ENCODE data around the gene DACH1.

The DACH1 gene

DNA sequence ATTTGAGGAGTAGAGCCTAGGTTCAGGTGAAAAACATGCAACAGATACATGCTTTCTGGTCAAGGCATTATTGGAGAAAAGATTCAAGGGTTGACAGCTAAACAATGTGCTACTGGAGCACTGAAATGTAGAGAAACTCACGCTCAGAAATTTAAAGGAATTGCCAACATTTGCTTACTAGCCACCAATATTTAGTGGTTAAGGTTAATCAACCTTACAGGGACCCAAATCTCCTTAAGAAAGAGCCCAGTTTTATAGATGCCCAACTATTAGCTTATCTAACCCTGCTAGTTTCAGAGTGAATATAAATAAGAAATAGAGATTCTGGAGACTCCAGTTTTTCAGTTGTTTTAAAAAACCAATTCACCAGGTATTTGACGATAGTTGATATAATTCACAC lies 203.6 kb downstream of the DACH1 start:
- no peak overlapping the region for H2AK5ac ChIP-seq (ENCODE audit: low read depth, low read length)
- no peak overlapping the region for H4K8ac ChIP-seq (ENCODE audit: low read depth, low read length)
- H3K4me3 ChIP-seq (ENCODE audit: low read length in 2 of 2), result no peak overlapping the region
- H2BK120ac ChIP-seq (ENCODE audit: low read depth, low read length), result no peak overlapping the region
- H3K14ac ChIP-seq (ENCODE audit: low read length), result no peak overlapping the region
- H3K23ac ChIP-seq (ENCODE audit: low read depth, low read length, poor library complexity), result no peak overlapping the region
- H3K27me3 ChIP-seq (ENCODE audit: control insufficient read depth in 3 of 3, insufficient read depth in 3 of 3, low read depth in 1 of 3, low read length in 3 of 3), result no peaks in the 10 kb centered on the region
- no peak overlapping the region for H2BK15ac ChIP-seq (ENCODE audit: low read length)
- no peaks in the 10 kb centered on the region for H3K9me3 ChIP-seq (replicated peaks in 1 of 2; ENCODE audit: control insufficient read depth in 2 of 2, insufficient read depth in 1 of 2, low read depth in 1 of 2, low read length in 2 of 2)
- no peak overlapping the region for H2BK5ac ChIP-seq (ENCODE audit: low read length)
- H2AFZ ChIP-seq (ENCODE audit: low read length), result no peak overlapping the region
- H3K4ac ChIP-seq (ENCODE audit: low read length), result no peak overlapping the region
- H2BK12ac ChIP-seq (ENCODE audit: low read length), result no peak overlapping the region
- peaks cover 0 to 9% of the 10 kb centered on the region in 2 donors for H3K4me1 ChIP-seq (ENCODE audit: control insufficient read depth in 2 of 2, insufficient read depth in 1 of 2, low read depth in 1 of 2, low read length in 2 of 2)
- no peaks in the 10 kb centered on the region for H3K79me1 ChIP-seq (ENCODE audit: low read depth, low read length)
- no peak for DNase-seq (ENCODE audit: low spot score)
- WGBS, 2 donors (ENCODE audit: extremely low coverage in 2 of 2, insufficient read length in 2 of 2, insufficient replicate concordance in 1 of 2), result no CpG with 5 or more reads among the region's 2 CpGs
- no peak overlapping the region for H3K27ac ChIP-seq (replicated peaks; ENCODE audit: low read length)
- no peaks in the 10 kb centered on the region for H3K36me3 ChIP-seq (replicated peaks in 1 of 2; ENCODE audit: control insufficient read depth in 2 of 2, insufficient read depth in 2 of 2, low read length in 2 of 2)
- H3K4me2 ChIP-seq (ENCODE audit: insufficient read depth, low read length, poor library complexity, severe bottlenecking), result no peak overlapping the region
- H4K91ac ChIP-seq (ENCODE audit: low read depth, low read length, poor library complexity), result no peak overlapping the region
- no peak overlapping the region for H3K9ac ChIP-seq (ENCODE audit: low read depth, low read length, poor library complexity)
- no peak overlapping the region for H3K18ac ChIP-seq (ENCODE audit: low read length)

DNA sequence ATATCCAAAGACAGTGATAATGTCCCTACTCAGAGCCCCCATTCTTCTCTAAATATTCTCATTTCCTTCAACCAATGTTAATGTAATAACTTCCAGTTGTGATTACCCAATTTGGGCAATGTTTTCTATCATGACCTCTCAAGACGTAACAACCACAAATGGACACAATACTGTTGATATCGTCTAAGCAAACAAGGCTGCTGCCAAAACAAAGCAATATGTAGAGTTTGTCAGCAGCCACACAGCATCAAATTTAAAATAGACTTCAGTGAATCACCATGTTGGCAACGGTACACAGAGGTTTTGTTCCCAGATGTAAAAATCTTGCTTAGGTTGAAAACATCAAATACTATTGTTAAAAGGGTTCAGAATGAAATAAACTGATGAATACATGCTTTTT lies 205.1 kb downstream of the DACH1 start:
- Histone ChIP-seq H2AK5ac (ENCODE audit: low read depth, low read length) (no peak overlapping the region), H3K27ac (replicated peaks; ENCODE audit: low read length) (no peak overlapping the region), H3K4ac (ENCODE audit: low read length) (no peak overlapping the region), H4K8ac (ENCODE audit: low read depth, low read length) (no peak overlapping the region), H2BK12ac (ENCODE audit: low read length) (no peak overlapping the region), H3K18ac (ENCODE audit: low read length) (no peak overlapping the region), H3K4me3 (ENCODE audit: low read length in 2 of 2) (no peak overlapping the region), H4K91ac (ENCODE audit: low read depth, low read length, poor library complexity) (no peak overlapping the region), H2BK15ac (ENCODE audit: low read length) (no peak overlapping the region), H3K27me3 (ENCODE audit: control insufficient read depth in 3 of 3, insufficient read depth in 3 of 3, low read depth in 1 of 3, low read length in 3 of 3) (no peaks in the 10 kb centered on the region), H2BK120ac (ENCODE audit: low read depth, low read length) (no peak overlapping the region), H2AFZ (ENCODE audit: low read length) (no peak overlapping the region), H3K4me2 (ENCODE audit: insufficient read depth, low read length, poor library complexity, severe bottlenecking) (no peak overlapping the region), H3K4me1 (ENCODE audit: control insufficient read depth in 2 of 2, insufficient read depth in 1 of 2, low read depth in 1 of 2, low read length in 2 of 2) (peaks cover 0 to 9% of the 10 kb centered on the region in 2 donors), H3K36me3 (replicated peaks in 1 of 2; ENCODE audit: control insufficient read depth in 2 of 2, insufficient read depth in 2 of 2, low read length in 2 of 2) (no peaks in the 10 kb centered on the region), H3K79me1 (ENCODE audit: low read depth, low read length) (no peaks in the 10 kb centered on the region), H3K23ac (ENCODE audit: low read depth, low read length, poor library complexity) (no peak overlapping the region), H3K9me3 (replicated peaks in 1 of 2; ENCODE audit: control insufficient read depth in 2 of 2, insufficient read depth in 1 of 2, low read depth in 1 of 2, low read length in 2 of 2) (no peaks in the 10 kb centered on the region), H3K9ac (ENCODE audit: low read depth, low read length, poor library complexity) (no peak overlapping the region), H2BK5ac (ENCODE audit: low read length) (no peak overlapping the region), H3K14ac (ENCODE audit: low read length) (no peak overlapping the region)
- no CpG with 5 or more reads among the region's 3 CpGs for WGBS, 2 donors (ENCODE audit: extremely low coverage in 2 of 2, insufficient read length in 2 of 2, insufficient replicate concordance in 1 of 2)
- no peak for DNase-seq (ENCODE audit: low spot score)

DNA sequence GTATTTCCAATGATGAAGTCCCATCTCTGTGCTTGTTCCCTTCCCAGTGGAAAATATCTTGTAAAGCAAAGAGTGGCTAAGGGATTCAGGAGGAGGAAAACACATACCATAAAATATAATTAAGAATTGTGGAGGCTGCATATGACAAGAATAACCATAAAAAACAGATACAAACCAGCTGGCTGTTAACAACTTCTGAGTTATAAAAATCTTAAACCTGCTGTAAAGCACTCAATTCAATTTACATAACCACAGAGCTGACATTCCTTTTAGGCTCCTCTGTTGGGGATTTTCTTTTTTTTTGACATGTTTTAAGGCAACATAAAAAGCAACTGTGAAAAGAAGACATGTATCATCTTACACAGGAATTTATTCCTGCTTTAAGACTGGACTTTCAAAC lies 207.6 kb downstream of the DACH1 start:
- no peak for DNase-seq (ENCODE audit: low spot score)
- Histone ChIP-seq H3K4ac (ENCODE audit: low read length) (no peak overlapping the region), H3K4me2 (ENCODE audit: insufficient read depth, low read length, poor library complexity, severe bottlenecking) (no peak overlapping the region), H4K91ac (ENCODE audit: low read depth, low read length, poor library complexity) (no peak overlapping the region), H3K9me3 (replicated peaks in 1 of 2; ENCODE audit: control insufficient read depth in 2 of 2, insufficient read depth in 1 of 2, low read depth in 1 of 2, low read length in 2 of 2) (no peaks in the 10 kb centered on the region), H3K23ac (ENCODE audit: low read depth, low read length, poor library complexity) (no peak overlapping the region), H2BK15ac (ENCODE audit: low read length) (no peak overlapping the region), H3K14ac (ENCODE audit: low read length) (no peak overlapping the region), H3K4me1 (ENCODE audit: control insufficient read depth in 2 of 2, insufficient read depth in 1 of 2, low read depth in 1 of 2, low read length in 2 of 2) (peaks cover 0 to 9% of the 10 kb centered on the region in 2 donors), H3K18ac (ENCODE audit: low read length) (no peak overlapping the region), H3K27ac (replicated peaks; ENCODE audit: low read length) (no peak overlapping the region), H3K79me1 (ENCODE audit: low read depth, low read length) (no peaks in the 10 kb centered on the region), H3K4me3 (ENCODE audit: low read length in 2 of 2) (no peak overlapping the region), H2AFZ (ENCODE audit: low read length) (peak overlapping the region; percentile 32), H2AK5ac (ENCODE audit: low read depth, low read length) (no peak overlapping the region), H4K8ac (ENCODE audit: low read depth, low read length) (no peak overlapping the region), H2BK12ac (ENCODE audit: low read length) (no peak overlapping the region), H3K9ac (ENCODE audit: low read depth, low read length, poor library complexity) (no peak overlapping the region), H3K36me3 (replicated peaks in 1 of 2; ENCODE audit: control insufficient read depth in 2 of 2, insufficient read depth in 2 of 2, low read length in 2 of 2) (no peaks in the 10 kb centered on the region), H2BK120ac (ENCODE audit: low read depth, low read length) (no peak overlapping the region), H3K27me3 (ENCODE audit: control insufficient read depth in 3 of 3, insufficient read depth in 3 of 3, low read depth in 1 of 3, low read length in 3 of 3) (no peaks in the 10 kb centered on the region), H2BK5ac (ENCODE audit: low read length) (no peak overlapping the region)

DNA sequence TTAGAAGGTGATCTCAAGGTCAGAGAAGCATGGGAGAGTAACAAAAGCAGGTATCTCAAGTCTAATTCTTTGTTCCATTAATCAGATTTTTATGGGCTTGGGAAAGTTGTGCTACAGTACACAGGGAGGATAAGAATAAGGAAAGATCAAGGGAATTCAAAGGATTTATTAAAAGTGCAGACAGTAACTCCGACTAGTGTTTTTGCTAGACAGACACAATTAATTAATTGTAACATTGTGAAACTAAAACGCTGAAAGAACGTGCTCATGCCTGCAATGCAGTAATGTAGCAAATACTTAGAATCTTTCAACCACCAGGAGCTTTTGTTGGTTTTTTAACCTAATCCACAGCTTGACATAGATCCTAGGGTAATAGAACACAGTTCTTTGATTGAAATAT lies 221.5 kb downstream of the DACH1 start:
- no peak overlapping the region for H3K27ac ChIP-seq (replicated peaks; ENCODE audit: low read length)
- no peaks in the 10 kb centered on the region for H3K36me3 ChIP-seq (replicated peaks in 1 of 2; ENCODE audit: control insufficient read depth in 2 of 2, insufficient read depth in 2 of 2, low read length in 2 of 2)
- H4K91ac ChIP-seq (ENCODE audit: low read depth, low read length, poor library complexity), result no peak overlapping the region
- H3K14ac ChIP-seq (ENCODE audit: low read length), result no peak overlapping the region
- peaks cover 4 to 7% of the 10 kb centered on the region in 2 donors for H3K4me1 ChIP-seq (ENCODE audit: control insufficient read depth in 2 of 2, insufficient read depth in 1 of 2, low read depth in 1 of 2, low read length in 2 of 2)
- H3K4ac ChIP-seq (ENCODE audit: low read length), result no peak overlapping the region
- H3K4me2 ChIP-seq (ENCODE audit: insufficient read depth, low read length, poor library complexity, severe bottlenecking), result no peak overlapping the region
- H4K8ac ChIP-seq (ENCODE audit: low read depth, low read length), result no peak overlapping the region
- no peak overlapping the region for H3K9ac ChIP-seq (ENCODE audit: low read depth, low read length, poor library complexity)
- no peak overlapping the region for H3K23ac ChIP-seq (ENCODE audit: low read depth, low read length, poor library complexity)
- no peak overlapping the region for H2AFZ ChIP-seq (ENCODE audit: low read length)
- no CpG with 5 or more reads among the region's 3 CpGs for WGBS, 2 donors (ENCODE audit: extremely low coverage in 2 of 2, insufficient read length in 2 of 2, insufficient replicate concordance in 1 of 2)
- H3K9me3 ChIP-seq (replicated peaks in 1 of 2; ENCODE audit: control insufficient read depth in 2 of 2, insufficient read depth in 1 of 2, low read depth in 1 of 2, low read length in 2 of 2), result no peaks in the 10 kb centered on the region
- no peak for DNase-seq (ENCODE audit: low spot score)
- H3K79me1 ChIP-seq (ENCODE audit: low read depth, low read length), result peaks cover 2% of the 10 kb centered on the region
- no peak overlapping the region for H2BK5ac ChIP-seq (ENCODE audit: low read length)
- H2BK12ac ChIP-seq (ENCODE audit: low read length), result no peak overlapping the region
- no peak overlapping the region for H3K4me3 ChIP-seq (ENCODE audit: low read length in 2 of 2)
- H3K18ac ChIP-seq (ENCODE audit: low read length), result no peak overlapping the region
- H2AK5ac ChIP-seq (ENCODE audit: low read depth, low read length), result no peak overlapping the region
- no peaks in the 10 kb centered on the region for H3K27me3 ChIP-seq (ENCODE audit: control insufficient read depth in 3 of 3, insufficient read depth in 3 of 3, low read depth in 1 of 3, low read length in 3 of 3)
- H2BK120ac ChIP-seq (ENCODE audit: low read depth, low read length), result no peak overlapping the region
- no peak overlapping the region for H2BK15ac ChIP-seq (ENCODE audit: low read length)
